Measurements from ENCODE around the gene RPS6KA2.

Gene RPS6KA2

DNA sequence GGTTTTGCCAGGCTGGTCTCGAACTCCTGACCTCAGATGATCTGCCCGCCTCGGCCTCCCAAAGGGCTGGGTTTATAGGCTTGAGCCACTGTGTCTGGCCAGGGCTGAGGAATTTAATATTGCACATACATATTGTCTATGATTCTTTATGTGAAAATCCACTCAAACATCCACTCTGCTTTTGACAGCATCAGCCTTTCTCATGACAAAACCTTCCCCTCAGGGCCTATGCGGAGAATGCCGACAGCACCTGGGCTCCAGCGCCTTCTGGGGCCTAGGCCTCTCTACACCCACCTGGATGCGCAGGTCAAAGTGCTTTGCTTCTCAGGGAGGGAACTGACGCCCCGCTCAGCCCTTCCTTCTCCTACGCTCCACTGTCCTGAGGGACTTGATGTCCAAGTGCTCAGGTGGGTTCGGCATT lies 46.0 kb downstream of the RPS6KA2 start:
- H3K4me3 ChIP-seq (ENCODE audit: low read length) = no peak overlapping the region
- no peak for TF ChIP-seq ZNF274 (IDR thresholded peaks at IDR 0.05; ENCODE audit: low read depth, low read length)

DNA sequence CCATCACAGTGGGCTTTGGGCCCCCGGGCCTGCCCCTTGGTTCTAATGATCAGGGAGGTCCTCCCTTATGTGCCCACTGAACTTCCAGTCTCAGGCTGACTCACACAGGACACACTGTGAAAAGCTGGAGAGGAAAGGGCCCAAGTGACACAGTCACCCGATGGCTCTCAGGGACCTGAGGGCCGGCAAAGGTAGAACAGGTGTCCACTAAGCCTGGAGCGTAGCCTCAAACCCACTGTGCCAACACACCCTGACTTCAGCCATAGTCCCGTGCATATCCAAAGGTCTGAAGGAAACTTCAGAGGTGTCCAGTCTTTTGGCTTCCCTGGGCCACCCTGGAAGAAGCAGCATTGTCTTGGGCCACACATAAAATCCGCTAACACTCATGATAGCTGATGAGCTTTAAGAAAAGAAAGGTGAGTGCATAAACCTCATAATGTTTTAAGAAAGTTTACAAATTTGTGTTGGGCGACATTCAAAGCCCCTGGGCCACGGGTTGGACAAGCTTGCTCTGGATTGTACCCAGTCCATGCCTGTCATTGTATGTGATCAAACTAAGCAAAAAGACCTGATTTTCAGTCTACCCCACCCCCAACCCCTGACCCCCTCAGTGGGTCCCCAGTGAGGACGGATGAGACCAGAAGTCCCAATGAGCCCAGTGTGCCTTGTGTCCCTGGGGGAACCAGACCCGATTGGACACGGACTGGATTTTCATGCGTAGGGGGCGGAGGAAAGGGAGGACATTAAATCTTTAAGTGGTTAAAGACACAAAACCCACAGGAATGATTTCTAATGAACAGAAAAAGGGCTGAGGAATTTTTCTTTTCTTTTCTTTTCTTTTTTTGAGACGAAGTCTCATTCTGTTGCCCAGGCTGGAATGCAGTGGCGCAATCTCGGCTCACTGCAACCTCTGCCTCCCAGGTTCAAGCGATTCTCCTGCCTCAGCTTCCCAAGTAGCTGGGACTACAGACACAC lies 46.7 kb downstream of the RPS6KA2 start:
- TF ChIP-seq ZNF274 (IDR thresholded peaks at IDR 0.05; ENCODE audit: low read depth, low read length) = no peak
- H3K4me3 ChIP-seq (ENCODE audit: low read length) = no peak overlapping the region

- H3K4me3 ChIP-seq (ENCODE audit: low read length) = no peak overlapping the region
- TF ChIP-seq ZNF274 (IDR thresholded peaks at IDR 0.05; ENCODE audit: low read depth, low read length) = no peak
These were observed 47.7 kb downstream of the RPS6KA2 start for GRCh38 chr6:166579237-166579850.

GRCh38 chr6:166578536-166579236 lies 48.4 kb downstream of the RPS6KA2 start:
- no peak for TF ChIP-seq ZNF274 (IDR thresholded peaks at IDR 0.05; ENCODE audit: low read depth, low read length)

DNA sequence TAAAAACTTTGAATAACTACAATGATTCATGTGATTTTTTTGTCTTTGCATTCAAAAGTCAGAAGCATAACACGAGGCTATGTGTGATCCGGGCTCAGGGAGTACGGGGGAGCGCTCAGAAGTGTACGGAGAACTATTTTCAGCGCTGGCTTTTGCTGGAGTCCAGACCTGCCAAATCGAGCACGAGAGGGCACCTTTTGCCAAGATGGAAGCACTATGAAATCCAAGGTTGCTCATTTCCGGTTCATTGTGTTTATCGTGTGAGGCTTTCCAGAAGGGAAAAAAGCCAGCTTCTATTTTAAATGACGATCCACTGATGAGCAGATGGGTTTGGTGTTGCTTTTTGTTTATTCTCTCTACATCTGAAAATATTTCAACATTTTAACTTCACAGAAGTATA lies 51.8 kb downstream of the RPS6KA2 start:
- no peak for TF ChIP-seq ZNF274 (IDR thresholded peaks at IDR 0.05; ENCODE audit: low read depth, low read length)
- H3K4me3 ChIP-seq (ENCODE audit: low read length) = no peak overlapping the region

More at GRCh38 chr6:166578536-166579236, 48.4 kb downstream of the RPS6KA2 start:
- H3K4me3 ChIP-seq (ENCODE audit: low read length) = no peak overlapping the region

DNA sequence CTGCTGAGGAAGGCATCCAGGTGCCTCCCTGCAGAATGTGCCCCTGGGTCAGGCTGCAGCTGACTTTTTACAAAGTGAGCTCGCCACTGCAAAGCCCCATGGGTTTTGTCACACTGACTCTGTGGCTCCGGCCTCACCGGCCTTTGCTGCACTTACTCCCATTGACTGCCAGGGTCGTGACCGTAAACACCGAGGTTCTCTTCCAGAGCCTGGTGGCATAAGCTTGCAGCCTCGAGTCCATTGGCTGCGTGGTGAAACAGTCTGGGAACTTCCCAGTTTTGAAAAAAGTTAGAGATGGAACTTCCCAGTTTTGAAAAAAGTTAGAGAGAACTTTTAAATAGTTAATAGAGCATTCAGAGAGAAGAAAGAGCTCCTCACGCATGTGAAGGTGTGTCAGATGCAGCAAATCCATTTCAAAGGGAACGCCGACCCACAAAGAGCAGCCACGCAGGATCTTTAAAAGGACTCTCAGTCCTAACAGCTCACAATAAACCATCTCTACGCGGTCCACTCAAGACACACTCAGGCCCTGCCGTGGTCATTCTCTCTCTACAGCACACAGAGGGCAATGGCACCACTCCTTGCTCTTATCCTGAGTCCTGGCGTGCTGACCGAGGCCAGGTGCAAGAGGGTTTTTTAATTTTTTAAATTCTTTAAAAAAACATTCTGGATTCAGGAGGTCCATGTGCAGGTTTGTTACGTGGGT lies 53.4 kb downstream of the RPS6KA2 start:
- H3K4me3 ChIP-seq (ENCODE audit: low read length) = no peak overlapping the region
- TF ChIP-seq ZNF274 (IDR thresholded peaks at IDR 0.05; ENCODE audit: low read depth, low read length) = no peak

GRCh38 chr6:166572370-166573261 lies 54.4 kb downstream of the RPS6KA2 start:
- no peak overlapping the region for H3K4me3 ChIP-seq (ENCODE audit: low read length)
- TF ChIP-seq ZNF274 (IDR thresholded peaks at IDR 0.05; ENCODE audit: low read depth, low read length) = no peak

DNA sequence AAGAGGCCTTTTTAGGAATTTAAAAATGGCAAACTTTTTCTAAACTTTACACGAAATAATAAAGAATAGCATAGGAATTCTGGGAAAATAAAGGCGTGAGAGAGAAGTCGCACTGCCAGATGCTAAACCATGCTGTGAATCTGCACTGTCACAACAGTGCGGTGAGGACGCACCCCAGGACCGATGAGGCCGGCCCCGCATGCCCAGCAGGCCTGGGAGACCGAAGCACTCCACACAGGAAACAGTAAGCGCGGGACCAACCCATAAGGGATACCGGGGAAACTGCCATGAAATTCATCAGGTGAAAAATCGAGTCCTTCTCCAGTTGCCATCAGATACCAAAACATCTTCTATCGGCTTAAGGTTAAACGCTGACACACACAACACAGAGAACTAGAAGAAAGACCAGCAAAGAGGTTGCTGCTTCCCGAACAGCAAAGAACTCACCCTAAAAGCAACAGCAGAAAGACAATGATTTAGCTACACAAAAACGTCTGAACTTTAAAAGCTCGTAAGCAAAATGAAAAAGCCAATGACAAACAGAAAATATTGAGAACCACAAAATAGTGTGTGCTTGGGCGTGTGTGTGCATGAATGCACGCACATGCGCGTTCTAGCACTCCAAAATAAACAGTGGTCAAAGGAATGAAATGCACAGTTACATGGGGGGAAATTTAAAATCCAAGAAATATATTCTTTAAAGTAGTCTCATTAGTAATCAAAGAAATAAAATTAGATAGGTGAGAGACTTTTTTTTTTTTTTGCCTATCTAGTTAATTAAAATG lies 55.9 kb downstream of the RPS6KA2 start:
- no peak for TF ChIP-seq ZNF274 (IDR thresholded peaks at IDR 0.05; ENCODE audit: low read depth, low read length)

GRCh38 chr6:166569206-166569605 lies 57.8 kb downstream of the RPS6KA2 start:
- TF ChIP-seq ZNF274 (IDR thresholded peaks at IDR 0.05; ENCODE audit: low read depth, low read length) = no peak
- H3K4me3 ChIP-seq (ENCODE audit: low read length) = no peak overlapping the region

More for the DNA sequence above, 55.9 kb downstream of the RPS6KA2 start:
- H3K4me3 ChIP-seq (ENCODE audit: low read length) = no peak overlapping the region

GRCh38 chr6:166567813-166568212 lies 59.2 kb downstream of the RPS6KA2 start:
- TF ChIP-seq ZNF274 (IDR thresholded peaks at IDR 0.05; ENCODE audit: low read depth, low read length) = no peak
- H3K4me3 ChIP-seq (ENCODE audit: low read length) = no peak overlapping the region

DNA sequence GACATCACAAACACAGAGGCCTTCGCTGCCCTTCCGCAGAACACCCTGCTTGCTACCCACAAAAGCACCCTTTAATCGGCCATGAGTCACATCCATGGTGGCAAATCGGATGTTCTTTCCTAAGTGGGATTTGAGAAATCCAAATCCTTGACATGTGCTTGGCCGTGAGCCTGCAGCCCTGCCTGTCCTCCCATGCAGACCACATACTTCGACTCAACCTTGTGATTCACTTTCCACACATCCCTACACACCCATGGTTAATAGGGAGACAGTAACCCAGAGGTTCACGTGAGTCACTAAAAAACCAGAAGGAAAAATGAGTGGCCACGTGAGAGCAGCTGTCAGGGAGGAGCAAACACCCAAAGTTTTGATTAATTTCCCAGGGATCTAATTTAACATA lies 59.9 kb downstream of the RPS6KA2 start:
- H3K4me3 ChIP-seq (ENCODE audit: low read length) = no peak overlapping the region
- TF ChIP-seq ZNF274 (IDR thresholded peaks at IDR 0.05; ENCODE audit: low read depth, low read length) = no peak
